GM12878 (cell line): ENCODE results near the gene EVC. TPM values are rescaled to one million over a fixed set of nuclear protein-coding genes. Genes with fewer than 3 reads are reported as not detected.

Source experiments
- ASH2L ChIP-seq: fragments of 300-600, 200-600 bp; sonication (generic); IDR thresholded peaks from 2 replicates; pipeline ENCODE4 v1.6.1; 2017; ENCODE audit warnings: low read depth, mild to moderate bottlenecking, borderline replicate concordance
- BCL11A ChIP-seq: IDR thresholded peaks from 2 replicates; pipeline ENCODE4 v1.6.1; 2011; ENCODE audit warnings: low read depth, low read length
- CBFB ChIP-seq: IDR thresholded peaks from 2 replicates; pipeline ENCODE4 v1.6.1; 2016; ENCODE audit warnings: antibody characterized with exemption, low read depth
- CHD2 ChIP-seq: IDR thresholded peaks from 2 replicates; pipeline ENCODE4 v1.6.1; 2011; ENCODE audit warnings: low read depth, low read length, improper control_type of control experiment, borderline replicate concordance
- DPF2 ChIP-seq: fragments of 450-650 bp; IDR thresholded peaks from 2 replicates; pipeline ENCODE4 v1.6.1; 2017; ENCODE audit warnings: mild to moderate bottlenecking
- EED ChIP-seq: sonication (generic); IDR thresholded peaks from 2 replicates; pipeline ENCODE4 v1.6.1; 2016; ENCODE audit warnings: antibody characterized with exemption, low read depth
- ELK1 ChIP-seq: IDR thresholded peaks from 2 replicates; pipeline ENCODE4 v1.6.1; 2012; ENCODE audit warnings: low read depth, low read length, improper control_type of control experiment
- GATAD2B ChIP-seq: fragments of 450-650 bp; conservative IDR thresholded peaks from 2 replicates; pipeline ENCODE4 v1.6.1; 2017; ENCODE audit warnings: low read depth, mild to moderate bottlenecking, moderate library complexity
- IKZF2 ChIP-seq, 2 experiments: fragments of 450-650 bp; IDR thresholded peaks; 2 replicates each; pipeline ENCODE4 v1.6.1; 2017; ENCODE audit warnings: mild to moderate bottlenecking in 2 of 2, moderate library complexity in 2 of 2
- MEF2A ChIP-seq: IDR thresholded peaks from 2 replicates; pipeline ENCODE4 v1.6.1; 2011; ENCODE audit warnings: low read depth, mild to moderate bottlenecking, low read length, moderate library complexity; ENCODE audit not compliant: insufficient read depth
- MEF2B ChIP-seq: fragments of 450-650 bp; IDR thresholded peaks from 2 replicates; pipeline ENCODE4 v1.6.1; 2018; ENCODE audit warnings: mild to moderate bottlenecking, moderate library complexity; ENCODE audit not compliant: partially characterized antibody, poor library complexity, severe bottlenecking
- MTA3 ChIP-seq: IDR thresholded peaks from 2 replicates; pipeline ENCODE4 v1.6.1; 2012; ENCODE audit warnings: low read length, inconsistent platforms, borderline replicate concordance
- MYC ChIP-seq: IDR thresholded peaks from 2 replicates; pipeline ENCODE4 v1.6.1; 2011; ENCODE audit warnings: mild to moderate bottlenecking, low read length, moderate library complexity, inconsistent platforms; ENCODE audit not compliant: insufficient read depth, insufficient replicate concordance, insufficient read length, severe bottlenecking
- NFIC ChIP-seq: IDR thresholded peaks from 2 replicates; pipeline ENCODE4 v1.6.1; 2012; ENCODE audit warnings: low read depth, mild to moderate bottlenecking, inconsistent platforms, low read length, moderate library complexity
- RELB ChIP-seq: fragments of 450-650 bp; IDR thresholded peaks from 2 replicates; pipeline ENCODE4 v1.6.1; 2017; ENCODE audit warnings: low read depth, mild to moderate bottlenecking, moderate library complexity
- TCF12 ChIP-seq: IDR thresholded peaks from 2 replicates; pipeline ENCODE4 v1.6.1; 2011; ENCODE audit warnings: low read depth, mild to moderate bottlenecking, low read length
- ZBTB11 ChIP-seq: fragments of 450-650 bp; formaldehyde crosslinking; IDR thresholded peaks from 2 replicates; pipeline ENCODE4 v1.5.0; 2022; ENCODE audit warnings: mild to moderate bottlenecking, missing genetic modification characterization
- ZNF24 ChIP-seq: fragments of 450-650 bp; IDR thresholded peaks from 2 replicates; pipeline ENCODE4 v1.6.1; 2017; ENCODE audit warnings: antibody characterized with exemption, mild to moderate bottlenecking
- ZNF592 ChIP-seq: fragments of 450-650 bp; IDR thresholded peaks from 2 replicates; pipeline ENCODE4 v1.6.1; 2017; ENCODE audit warnings: mild to moderate bottlenecking, moderate library complexity
- polyA plus RNA-seq, 11 experiments: library from polyadenylated mRNA; depleted of rRNA in 4 of 11; unstranded in 6 of 11; stranded (reverse) in 5 of 11; fragments of >200 nt; fragmentation: Nextera tagmentation in 4 of 11; fragmentation: Illumina TruSeq in 1 of 11; extraction: Ambion mirVana in 4 of 11; extraction: Trizol in 1 of 11; gene quantifications; 1 replicate in 1 of 11; 2 replicates in 10 of 11; pipeline versions ENCODE4 v1.2.1 to v1.2.3, GENCODE V29; 2011 to 2016; ENCODE audit warnings: inconsistent platforms in 2 of 11, missing spikeins in 2 of 11, low read depth in 1 of 11
- total RNA-seq, 4 experiments: library from RNA; depleted of rRNA in 3 of 4; stranded (reverse); fragments of >200 nt in 3 of 4; fragmentation: Illumina TruSeq in 1 of 4; extraction: Trizol in 1 of 4; gene quantifications; 2 replicates each; pipeline versions ENCODE4 v1.2.1 to v1.2.3, GENCODE V29; 2013 to 2021

The EVC gene
- total and polyA plus RNA-seq, 10 of the 15 experiments (the other 5 are each of a cell fraction or from before 2014, with no cell fraction given), result 0.87 to 55.9 (median 15.6) TPM

- TF ChIP-seq GATAD2B (0 out of 2 replicates have a peak, but pooled peaks have one; percentile 35), DPF2 (peak; percentile 63; the same call in 1 of the 2 replicates), RELB (peak; percentile 83), BCL11A (peak; percentile 60; the same call in 1 of the 2 replicates), CBFB (peak; percentile 93), ZBTB11 (CRISPR knock-in tag) (no peak), MEF2B (peak; percentile 43), MEF2A (no peak), TCF12 (peak; percentile 41; the same call in 1 of the 2 replicates), ZNF24 (no peak), MTA3 (0 out of 2 replicates have a peak, but pooled peaks have one; percentile 42), IKZF2 (IDR thresholded peaks at IDR 0.05) (peak; percentile 70 to 78; a peak in 3 of 4 replicates), ZNF592 (no peak), EED (peak; percentile 95), ASH2L (no peak), CHD2 (peak; percentile 51; the same call in 1 of the 2 replicates), ELK1 (no peak), NFIC (peak; percentile 88; the same call in 1 of the 2 replicates), MYC (no peak)
Measured at GRCh38 chr4:5712517-5712916, 1.5 kb downstream of the EVC start (continued).
